ENCODE measurements around the gene ELAVL2. TPM values are rescaled to one million over a fixed set of nuclear protein-coding genes. Genes with fewer than 3 reads are reported as not detected.

ELAVL2 gene
- total RNA-seq, 1 donor from 2014 or later: 0.52 TPM

DNA sequence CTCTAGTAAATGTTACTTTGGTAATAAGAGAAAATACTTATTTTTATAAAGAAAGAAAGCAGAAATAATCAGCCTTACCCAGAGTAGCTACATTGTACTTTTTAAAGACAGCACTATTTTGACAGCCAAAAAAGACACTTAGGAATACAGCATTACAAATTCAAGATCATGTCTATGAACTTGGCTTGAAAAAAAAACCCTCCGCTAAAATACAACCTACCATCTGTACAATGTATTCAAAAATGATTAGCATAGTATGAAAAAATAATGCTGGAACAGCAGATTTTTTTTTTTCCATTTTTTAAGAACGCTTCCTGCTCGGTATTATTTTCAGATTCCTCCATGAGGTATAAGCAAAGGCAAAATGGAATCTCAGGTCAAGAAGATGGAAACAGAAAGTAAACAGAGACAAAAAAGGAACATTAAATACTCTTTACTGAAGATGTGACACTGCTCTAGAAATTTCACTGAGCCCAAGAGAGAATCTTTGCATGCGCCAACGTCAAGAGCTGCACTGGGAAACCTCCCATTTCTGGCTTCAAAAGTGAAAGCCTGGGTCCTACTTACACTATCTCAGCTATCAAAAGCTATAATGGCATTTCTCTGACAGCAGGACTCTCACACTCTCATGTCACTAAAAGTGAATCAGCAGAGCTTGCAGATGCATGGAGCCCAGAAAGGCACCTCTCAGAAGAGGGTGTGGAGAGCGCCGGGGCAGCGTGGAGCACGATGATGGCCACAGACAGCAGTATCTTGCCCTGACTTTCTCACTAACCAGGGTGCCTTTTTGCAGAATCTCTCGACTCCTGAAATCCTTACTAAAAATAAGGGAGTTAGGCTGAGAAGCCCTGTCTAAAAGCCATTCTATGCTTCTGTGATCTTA is 167.4 kb downstream of the ELAVL2 start:
- no peak for DNase-seq (ENCODE audit: low read depth)
- no peak for TF ChIP-seq CTCF (conservative IDR thresholded peaks at IDR 0.05; ENCODE audit: low read depth, low read length)
- H3K4me3 ChIP-seq (ENCODE audit: low read depth, low read length): no peak overlapping the region

- TF ChIP-seq CTCF (conservative IDR thresholded peaks at IDR 0.05; ENCODE audit: low read depth, low read length): no peak
- no peak overlapping the region for H3K4me3 ChIP-seq (ENCODE audit: low read depth, low read length)
- DNase-seq (ENCODE audit: low read depth): no peak
Measured at GRCh38 chr9:23651051-23651450, 175.0 kb downstream of the ELAVL2 start.

DNA sequence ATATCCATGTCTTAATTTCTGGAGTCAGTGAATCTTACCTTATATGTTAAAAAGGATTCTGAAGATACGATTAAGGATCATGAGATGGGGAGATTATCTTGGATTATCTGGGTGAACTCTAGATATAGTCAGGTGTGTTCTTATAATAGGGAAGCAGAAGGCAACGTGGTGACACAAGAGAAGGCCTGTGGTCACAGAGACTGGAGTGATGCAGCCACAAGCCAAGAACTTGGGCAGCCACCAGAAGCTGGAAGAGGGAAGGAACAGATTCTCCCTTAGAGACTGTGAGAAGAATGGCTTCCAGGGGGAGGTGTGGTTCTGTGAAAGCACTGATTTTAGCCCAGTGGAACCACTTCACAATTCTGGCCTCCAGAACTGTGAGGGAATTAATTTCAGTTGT is 177.4 kb downstream of the ELAVL2 start:
- TF ChIP-seq CTCF (conservative IDR thresholded peaks at IDR 0.05; ENCODE audit: low read depth, low read length): no peak
- DNase-seq (ENCODE audit: low read depth): no peak
- H3K4me3 ChIP-seq (ENCODE audit: low read depth, low read length): no peak overlapping the region

DNA sequence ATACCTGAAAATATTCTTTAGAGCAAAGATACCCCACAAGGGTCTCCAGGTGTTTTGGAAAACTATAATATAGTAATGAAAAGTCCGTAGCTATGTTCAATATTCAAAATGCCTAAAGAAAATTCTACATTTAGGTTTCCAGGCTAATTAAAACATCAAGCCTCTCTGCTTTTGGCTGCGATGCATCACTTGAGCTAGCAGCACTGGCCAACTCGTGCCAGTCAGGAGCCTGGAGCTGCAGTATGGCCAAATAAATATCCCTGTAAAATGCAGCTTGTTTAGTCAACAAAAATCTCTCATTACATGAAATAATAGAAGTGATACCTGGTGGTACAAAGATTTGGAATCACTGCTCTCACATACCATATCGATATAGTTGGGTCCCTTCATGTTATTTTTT is 181.1 kb downstream of the ELAVL2 start:
- no peak for DNase-seq (ENCODE audit: low read depth)
- H3K4me3 ChIP-seq (ENCODE audit: low read depth, low read length): no peak overlapping the region
- no peak for TF ChIP-seq CTCF (conservative IDR thresholded peaks at IDR 0.05; ENCODE audit: low read depth, low read length)

DNA sequence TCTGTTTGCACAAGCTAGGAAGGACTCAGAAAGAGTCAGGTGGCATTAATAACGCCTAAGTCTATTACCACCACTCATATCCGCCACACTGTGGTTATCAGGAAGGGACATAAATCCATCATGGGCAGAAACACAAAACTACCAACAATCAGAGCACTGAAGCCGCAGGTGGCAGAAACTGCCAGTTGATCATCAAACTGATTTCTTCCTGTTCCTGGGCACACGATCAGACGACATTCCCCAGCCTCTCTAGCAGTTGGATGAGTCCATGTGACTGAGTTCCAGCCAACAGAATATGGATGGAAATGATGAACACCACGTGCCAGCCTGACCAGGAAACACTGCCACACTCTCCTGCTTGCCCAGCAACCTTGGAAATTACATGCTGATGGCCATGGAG is 181.7 kb downstream of the ELAVL2 start:
- DNase-seq (ENCODE audit: low read depth): no peak
- TF ChIP-seq CTCF (conservative IDR thresholded peaks at IDR 0.05; ENCODE audit: low read depth, low read length): no peak
- H3K4me3 ChIP-seq (ENCODE audit: low read depth, low read length): no peak overlapping the region

DNA sequence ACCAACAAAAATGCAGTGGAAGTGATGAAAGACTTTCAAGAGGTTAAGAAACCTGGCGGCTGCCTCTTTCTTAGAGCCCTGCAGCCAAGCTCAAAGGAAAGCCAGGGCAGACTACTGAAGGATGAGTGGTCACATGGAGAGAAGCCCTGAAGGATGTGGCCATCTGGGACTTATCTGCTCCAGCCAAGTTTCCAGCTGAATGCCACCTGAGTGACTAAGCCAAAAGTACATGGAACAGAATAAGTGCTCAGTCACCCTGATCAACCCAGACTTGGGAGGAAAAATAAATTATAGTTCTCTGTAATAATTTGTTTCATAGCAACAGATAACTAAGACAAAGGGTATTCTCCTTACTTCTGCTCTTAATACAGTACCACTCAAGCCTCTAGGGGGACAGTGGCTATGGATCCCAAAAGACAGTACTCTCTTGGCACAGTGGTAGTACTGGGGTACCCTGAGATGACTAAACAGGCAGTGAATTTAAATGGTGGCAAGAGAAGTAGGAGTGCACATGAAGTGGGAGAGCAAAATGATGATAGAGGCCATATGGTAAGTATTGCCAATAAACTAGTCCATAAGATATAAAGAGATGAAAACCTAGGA is 182.3 kb downstream of the ELAVL2 start:
- no peak overlapping the region for H3K4me3 ChIP-seq (ENCODE audit: low read depth, low read length)
- DNase-seq (ENCODE audit: low read depth): peak; percentile 37
- TF ChIP-seq CTCF (conservative IDR thresholded peaks at IDR 0.05; ENCODE audit: low read depth, low read length): peak; percentile 32

Measured in epithelial cell of proximal tubule (primary cell).